Measurements from ENCODE around the gene CHCHD3.

Gene CHCHD3

GRCh38 chr7:132854238-132854637, 227.7 kb downstream of the CHCHD3 start:
- Histone ChIP-seq H3K27ac (ENCODE audit: low read length) (no peak overlapping the region), H3K9ac (ENCODE audit: low read length) (no peak overlapping the region)
- TF ChIP-seq CTCF (IDR thresholded peaks at IDR 0.05; ENCODE audit: low read depth, low read length) (no peak), EZH2phosphoT487 (IDR thresholded peaks at IDR 0.05; ENCODE audit: low read depth) (no peak)

GRCh38 chr7:132847376-132847775, 234.5 kb downstream of the CHCHD3 start:
- TF ChIP-seq CTCF (IDR thresholded peaks at IDR 0.05; ENCODE audit: low read depth, low read length): no peak
- TF ChIP-seq EZH2phosphoT487 (IDR thresholded peaks at IDR 0.05; ENCODE audit: low read depth): no peak
- no peaks in the 10 kb centered on the region for H3K9me3 ChIP-seq (ENCODE audit: insufficient read depth, low read length)
- H3K4me1 ChIP-seq (ENCODE audit: low read length): no peaks in the 10 kb centered on the region
- H3K27ac ChIP-seq (ENCODE audit: low read length): no peak overlapping the region
- no peak overlapping the region for H3K9ac ChIP-seq (ENCODE audit: low read length)
- H3K4me2 ChIP-seq (ENCODE audit: low read length): no peak overlapping the region
- no peaks in the 10 kb centered on the region for H3K79me2 ChIP-seq (ENCODE audit: low read length)
- H3K36me3 ChIP-seq (replicated peaks; ENCODE audit: low read depth, low read length): no peaks in the 10 kb centered on the region
- no peaks in the 10 kb centered on the region; the same call in 1 of the 2 replicates for H4K20me1 ChIP-seq (ENCODE audit: insufficient read depth, low read length)
- H3K4me3 ChIP-seq (ENCODE audit: low read length): no peak overlapping the region
- no peak overlapping the region for H2AFZ ChIP-seq (ENCODE audit: low read depth, low read length)
- H3K27me3 ChIP-seq (ENCODE audit: low read depth, low read length): no peaks in the 10 kb centered on the region

More at GRCh38 chr7:132854238-132854637, 227.7 kb downstream of the CHCHD3 start:
- H4K20me1 ChIP-seq (ENCODE audit: insufficient read depth, low read length): no peaks in the 10 kb centered on the region
- no peaks in the 10 kb centered on the region for H3K36me3 ChIP-seq (replicated peaks; ENCODE audit: low read depth, low read length)
- H2AFZ ChIP-seq (ENCODE audit: low read depth, low read length): no peak overlapping the region
- H3K4me2 ChIP-seq (ENCODE audit: low read length): no peak overlapping the region
- H3K79me2 ChIP-seq (ENCODE audit: low read length): no peaks in the 10 kb centered on the region
- H3K9me3 ChIP-seq (ENCODE audit: insufficient read depth, low read length): no peaks in the 10 kb centered on the region
- H3K4me1 ChIP-seq (ENCODE audit: low read length): peaks cover 14% of the 10 kb centered on the region
- H3K27me3 ChIP-seq (ENCODE audit: low read depth, low read length): no peaks in the 10 kb centered on the region
- no peak overlapping the region for H3K4me3 ChIP-seq (ENCODE audit: low read length)

- no peaks in the 10 kb centered on the region for H3K4me1 ChIP-seq (ENCODE audit: low read length)
- TF ChIP-seq EZH2phosphoT487 (IDR thresholded peaks at IDR 0.05; ENCODE audit: low read depth): no peak
- no peak for TF ChIP-seq CTCF (IDR thresholded peaks at IDR 0.05; ENCODE audit: low read depth, low read length)
- no peaks in the 10 kb centered on the region for H3K36me3 ChIP-seq (replicated peaks; ENCODE audit: low read depth, low read length)
- H3K79me2 ChIP-seq (ENCODE audit: low read length): no peaks in the 10 kb centered on the region
- H2AFZ ChIP-seq (ENCODE audit: low read depth, low read length): no peak overlapping the region
- H3K9ac ChIP-seq (ENCODE audit: low read length): no peak overlapping the region
- no peak overlapping the region for H3K27ac ChIP-seq (ENCODE audit: low read length)
- H3K4me2 ChIP-seq (ENCODE audit: low read length): no peak overlapping the region
- no peak overlapping the region for H3K4me3 ChIP-seq (ENCODE audit: low read length)
- no peaks in the 10 kb centered on the region; the same call in 1 of the 2 replicates for H4K20me1 ChIP-seq (ENCODE audit: insufficient read depth, low read length)
- no peaks in the 10 kb centered on the region for H3K9me3 ChIP-seq (ENCODE audit: insufficient read depth, low read length)
- no peaks in the 10 kb centered on the region for H3K27me3 ChIP-seq (ENCODE audit: low read depth, low read length)
Measured at GRCh38 chr7:132846086-132846485, 235.8 kb downstream of the CHCHD3 start.

- TF ChIP-seq CTCF (IDR thresholded peaks at IDR 0.05; ENCODE audit: low read depth, low read length) (no peak), EZH2phosphoT487 (IDR thresholded peaks at IDR 0.05; ENCODE audit: low read depth) (no peak)
- no peak overlapping the region for H3K4me2 ChIP-seq (ENCODE audit: low read length)
- H3K79me2 ChIP-seq (ENCODE audit: low read length): no peaks in the 10 kb centered on the region
- no peak overlapping the region for H3K9ac ChIP-seq (ENCODE audit: low read length)
- H3K27ac ChIP-seq (ENCODE audit: low read length): no peak overlapping the region
- H3K36me3 ChIP-seq (replicated peaks; ENCODE audit: low read depth, low read length): no peaks in the 10 kb centered on the region
- no peaks in the 10 kb centered on the region for H3K9me3 ChIP-seq (ENCODE audit: insufficient read depth, low read length)
- H3K4me1 ChIP-seq (ENCODE audit: low read length): no peaks in the 10 kb centered on the region
- no peak overlapping the region for H3K4me3 ChIP-seq (ENCODE audit: low read length)
- H2AFZ ChIP-seq (ENCODE audit: low read depth, low read length): no peak overlapping the region
- H4K20me1 ChIP-seq (ENCODE audit: insufficient read depth, low read length): no peaks in the 10 kb centered on the region
- no peaks in the 10 kb centered on the region for H3K27me3 ChIP-seq (ENCODE audit: low read depth, low read length)
Measured at GRCh38 chr7:132842478-132842877, 239.4 kb downstream of the CHCHD3 start.
